ENCODE results near the gene NEK3.
"Not testable (repeated sequence)": the region's sequence is repeated elsewhere in the genome, so short reads cannot be mapped to it uniquely, and the experiment has no call there.

NEK3 gene, protein sequence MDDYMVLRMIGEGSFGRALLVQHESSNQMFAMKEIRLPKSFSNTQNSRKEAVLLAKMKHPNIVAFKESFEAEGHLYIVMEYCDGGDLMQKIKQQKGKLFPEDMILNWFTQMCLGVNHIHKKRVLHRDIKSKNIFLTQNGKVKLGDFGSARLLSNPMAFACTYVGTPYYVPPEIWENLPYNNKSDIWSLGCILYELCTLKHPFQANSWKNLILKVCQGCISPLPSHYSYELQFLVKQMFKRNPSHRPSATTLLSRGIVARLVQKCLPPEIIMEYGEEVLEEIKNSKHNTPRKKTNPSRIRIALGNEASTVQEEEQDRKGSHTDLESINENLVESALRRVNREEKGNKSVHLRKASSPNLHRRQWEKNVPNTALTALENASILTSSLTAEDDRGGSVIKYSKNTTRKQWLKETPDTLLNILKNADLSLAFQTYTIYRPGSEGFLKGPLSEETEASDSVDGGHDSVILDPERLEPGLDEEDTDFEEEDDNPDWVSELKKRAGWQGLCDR

DNA sequence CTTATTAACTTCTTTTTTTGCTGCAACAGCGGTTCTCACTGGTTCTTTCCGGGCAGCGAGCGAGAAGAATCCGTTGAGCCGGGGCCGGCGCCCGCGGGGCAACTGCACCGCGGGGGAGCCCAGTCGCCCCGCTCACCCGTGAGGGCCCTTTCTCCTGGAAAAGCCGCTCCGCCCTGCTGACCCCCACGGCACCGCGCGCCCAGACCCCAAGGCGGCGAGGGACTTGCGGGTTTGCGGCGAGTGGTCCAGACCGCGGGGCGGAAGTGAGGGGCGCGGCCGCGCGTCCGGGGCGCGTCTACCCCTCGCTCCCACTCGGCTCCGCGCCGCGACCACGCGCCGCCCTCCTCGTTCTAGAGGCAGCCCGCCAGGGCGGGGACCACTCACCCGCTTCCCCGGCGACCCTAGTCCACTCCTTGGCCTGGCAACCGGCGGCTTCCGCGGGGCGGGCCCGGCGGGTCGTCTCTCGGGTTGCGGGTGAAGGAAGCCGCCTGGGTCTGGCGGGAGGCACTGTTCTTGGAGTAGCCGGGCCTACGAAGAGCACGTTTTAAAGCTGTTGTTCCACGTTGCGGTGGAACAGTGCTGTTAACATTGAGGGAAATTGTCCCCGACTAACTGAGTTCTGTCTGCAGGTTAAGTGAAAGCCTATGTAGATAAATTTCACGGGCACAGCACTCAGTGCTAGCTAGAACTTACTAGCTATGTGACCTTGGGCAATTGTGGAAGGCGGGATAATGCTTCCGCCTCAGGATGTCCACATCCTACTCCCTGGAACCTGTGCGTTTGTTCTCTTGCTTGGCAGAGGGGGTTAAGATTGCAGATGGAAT lies at the start of gene NEK3:
Gene NEK3 (minus strand): TSS at position 439 of the 824 bp plus-strand sequence. CDS start 3,406 bp downstream, outside the sequence.
- DNase-seq (ENCODE audit: low spot score) = peak; percentile 56

DNA sequence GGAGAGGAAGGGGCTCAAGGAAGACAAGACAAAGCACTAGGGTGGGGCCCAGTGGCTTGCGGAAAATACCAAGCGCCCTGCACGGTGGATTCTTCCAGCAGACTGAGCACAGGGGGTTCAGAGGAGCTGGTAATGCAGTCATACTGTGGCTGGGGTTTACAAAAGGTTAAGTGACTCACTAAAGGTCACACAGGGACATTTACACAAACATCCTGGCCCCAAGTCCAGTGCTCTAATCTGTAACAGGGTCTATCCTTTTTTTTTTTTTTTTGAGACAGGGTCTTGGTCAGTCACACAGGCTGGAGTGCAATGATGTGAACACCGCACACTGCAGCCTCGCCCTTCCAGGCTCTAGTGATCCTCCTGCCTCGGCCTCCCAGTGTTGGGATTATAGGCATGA lies 49.0 kb upstream of the NEK3 start:
- not testable (repeated sequence) for DNase-seq (ENCODE audit: low spot score)

DNA sequence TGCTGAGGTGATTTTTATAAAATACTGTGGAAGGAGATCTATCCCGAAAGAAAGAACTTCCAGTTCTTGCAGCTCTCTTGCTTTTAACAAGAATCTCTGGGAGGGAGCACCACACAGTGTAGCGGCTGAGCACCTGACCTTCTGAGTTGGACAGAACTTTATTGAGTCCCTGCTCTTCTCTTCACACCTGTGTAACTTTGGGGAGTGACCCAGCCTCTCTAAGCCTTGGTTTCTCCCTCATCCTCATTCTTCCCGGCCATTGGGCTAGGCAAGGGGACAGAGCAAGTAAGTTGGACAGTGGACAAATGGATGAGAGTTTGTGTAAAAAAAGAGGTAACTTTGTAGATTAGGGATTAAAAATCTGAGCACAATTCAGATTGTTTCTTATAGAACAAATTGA lies 48.5 kb upstream of the NEK3 start:
- not testable (repeated sequence) for DNase-seq (ENCODE audit: low spot score)

DNA sequence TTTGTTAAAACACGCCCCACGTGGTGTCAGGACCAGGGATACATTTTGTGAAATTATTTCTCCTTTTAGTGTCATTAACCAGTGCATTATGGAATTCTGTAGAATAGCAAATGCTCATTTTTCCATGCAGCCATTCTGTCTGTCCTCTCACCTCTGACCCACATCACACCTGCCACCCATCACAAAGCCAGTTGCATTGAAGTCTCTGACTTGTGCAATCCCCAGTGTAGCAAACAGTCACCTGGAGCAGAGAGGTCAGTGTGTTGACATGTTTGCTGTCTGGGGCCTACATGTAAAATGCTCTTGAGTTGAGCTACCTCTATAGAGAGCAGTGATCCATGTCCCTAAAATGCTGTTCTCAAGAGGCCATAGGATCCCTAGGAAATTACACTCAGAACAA lies 47.9 kb upstream of the NEK3 start:
- not testable (repeated sequence) for DNase-seq (ENCODE audit: low spot score)

DNA sequence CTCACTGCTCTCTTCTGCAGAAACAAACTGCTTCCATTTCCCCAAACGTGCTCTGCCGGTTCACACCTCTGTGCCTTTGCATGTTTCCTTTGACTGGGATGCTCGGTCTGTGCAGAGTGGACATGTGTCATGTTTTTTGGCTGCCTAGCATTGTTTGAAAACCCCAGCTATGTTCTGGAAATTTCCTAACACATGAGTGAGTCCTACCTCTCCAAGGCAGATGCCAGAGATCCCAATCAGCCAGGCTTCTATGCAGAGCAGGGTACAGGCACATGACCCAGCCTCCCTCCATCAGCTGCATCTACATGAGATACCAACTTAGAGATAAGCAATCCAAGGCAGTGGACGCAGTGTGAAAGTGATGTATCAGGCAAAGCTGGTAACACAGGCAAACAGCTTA lies 45.1 kb upstream of the NEK3 start:
- not testable (repeated sequence) for DNase-seq (ENCODE audit: low spot score)

DNA sequence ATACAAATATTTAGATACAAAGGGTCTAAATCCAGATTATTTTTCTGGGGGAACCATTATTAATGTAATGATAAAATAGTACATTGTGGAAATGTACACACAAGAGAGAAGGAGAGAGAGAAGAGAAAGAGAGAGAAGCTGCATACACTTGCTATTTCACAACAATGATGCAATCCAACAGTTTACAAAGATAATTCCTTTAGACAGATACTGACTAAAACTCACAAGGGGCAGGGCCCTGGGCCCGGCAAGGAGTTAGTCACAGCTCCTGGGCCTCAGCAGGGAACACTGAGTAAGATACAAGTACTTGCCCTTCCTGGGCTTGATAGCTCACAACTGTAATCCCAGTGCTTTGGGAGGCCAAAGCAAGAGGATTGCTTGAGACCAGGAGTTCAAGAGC lies 44.5 kb upstream of the NEK3 start:
- not testable (repeated sequence) for DNase-seq (ENCODE audit: low spot score)

DNA sequence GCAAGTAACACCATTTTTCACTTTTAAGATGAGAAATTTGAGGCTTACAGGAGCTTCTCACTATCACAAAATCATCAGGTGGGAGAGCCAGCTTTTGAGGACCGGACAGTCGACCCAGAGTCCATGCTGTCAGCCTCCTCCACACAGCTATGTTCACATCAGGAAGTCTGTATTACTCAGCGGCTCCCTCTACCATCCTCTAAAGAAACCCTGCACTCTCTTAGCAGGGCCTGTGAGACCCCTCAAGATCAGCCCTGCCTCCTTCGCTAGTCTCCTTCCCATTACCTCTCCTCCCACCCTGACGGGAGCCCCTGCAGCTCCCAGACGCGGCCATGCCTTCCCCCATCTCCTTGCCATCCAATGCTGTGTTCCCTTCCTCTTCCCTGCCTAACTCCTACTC lies 43.1 kb upstream of the NEK3 start:
- DNase-seq (ENCODE audit: low spot score) = not testable (repeated sequence)

DNA sequence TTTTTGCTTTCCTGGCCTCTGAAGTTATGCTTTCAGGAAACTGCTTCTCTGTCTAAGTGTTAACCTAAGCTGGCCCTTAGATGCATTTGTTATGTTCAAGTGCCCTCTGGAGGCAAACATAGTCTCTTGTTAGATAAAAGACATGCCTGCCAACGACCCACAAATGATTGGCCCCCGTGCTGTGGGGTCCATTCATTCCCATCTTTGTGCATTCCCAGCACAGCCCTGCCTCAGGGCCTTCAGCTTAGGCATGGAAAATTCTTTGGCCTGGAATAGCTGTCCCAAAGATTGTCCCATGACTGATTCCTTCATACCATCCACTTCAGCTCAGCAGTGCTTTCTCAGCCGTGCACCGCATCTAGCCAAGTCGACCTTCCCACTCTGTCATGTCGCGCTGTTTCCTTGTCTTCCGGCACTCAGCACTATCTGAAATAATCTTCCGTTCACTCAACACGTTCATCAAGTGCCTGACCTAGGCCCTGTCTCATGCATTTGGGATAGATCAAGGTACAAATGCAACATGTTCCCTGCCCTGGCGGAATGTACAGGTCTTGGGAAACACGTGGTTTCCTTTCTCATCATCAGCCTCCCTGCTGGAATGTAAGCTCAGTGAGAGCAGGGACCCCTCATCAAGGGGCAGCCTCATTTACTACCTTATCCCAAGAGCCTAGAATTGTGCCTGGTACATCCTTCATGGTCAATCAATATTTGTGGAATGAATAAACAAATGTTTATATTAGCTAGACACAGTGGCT lies 42.2 kb upstream of the NEK3 start:
- peak; percentile 89 for DNase-seq (ENCODE audit: low spot score)

DNA sequence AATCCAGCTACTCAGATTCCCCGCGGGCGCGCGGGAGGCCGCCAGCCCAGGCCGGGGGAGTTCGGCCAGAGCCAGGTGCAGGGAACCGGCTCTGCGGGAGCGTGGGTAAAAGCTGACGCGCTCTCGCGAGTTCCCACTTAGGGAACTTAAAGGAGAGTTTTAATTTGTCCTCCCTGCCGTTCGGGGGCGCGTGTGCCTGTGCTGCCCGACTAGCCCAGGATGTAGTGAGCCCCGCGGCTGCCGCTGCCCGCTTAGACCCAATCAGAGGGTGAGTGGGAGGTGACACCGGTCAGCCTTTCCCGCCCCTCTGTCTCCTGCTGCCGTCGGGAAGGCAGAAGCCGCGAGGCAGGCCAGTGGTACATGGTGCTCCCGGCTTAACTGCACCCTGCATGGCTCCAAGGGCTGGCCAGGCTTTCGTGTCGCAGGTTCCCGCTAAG lies 36.0 kb upstream of the NEK3 start:
- DNase-seq (ENCODE audit: low spot score) = peak; percentile 47

DNA sequence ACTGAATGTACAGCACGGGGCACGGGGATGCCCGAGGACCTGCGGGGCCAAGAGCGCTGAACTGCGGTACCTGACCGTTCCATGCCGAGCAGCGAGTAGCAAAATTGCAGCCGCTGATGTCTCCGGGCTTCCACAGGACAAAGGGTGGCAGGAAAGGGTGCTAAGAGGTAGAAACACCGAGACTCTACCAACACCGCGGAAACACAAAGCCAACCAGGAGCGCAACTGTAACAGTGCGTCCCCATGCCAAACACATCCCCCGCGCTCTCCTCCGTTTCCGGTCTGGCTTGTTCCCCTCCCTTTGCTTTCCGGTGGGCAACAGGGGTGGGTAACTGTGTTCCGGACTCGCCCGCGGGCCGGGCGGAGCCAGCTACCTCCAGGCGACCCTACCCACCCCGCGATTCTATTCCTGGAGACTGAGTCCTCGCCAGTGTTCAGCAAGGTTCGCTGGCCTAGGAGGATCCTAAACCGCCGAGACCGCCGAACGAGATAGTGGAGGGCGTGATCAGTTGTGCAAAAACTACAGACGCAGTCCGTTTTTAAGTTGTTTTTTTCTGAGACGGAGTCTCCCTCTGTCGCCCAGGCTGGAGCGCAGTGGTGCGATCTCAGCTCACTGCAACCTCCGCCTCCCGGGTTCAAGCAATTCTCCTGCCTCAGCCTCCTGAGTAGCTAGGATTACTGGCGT lies 34.9 kb upstream of the NEK3 start:
- peak; percentile 83 for DNase-seq (ENCODE audit: low spot score)

DNA sequence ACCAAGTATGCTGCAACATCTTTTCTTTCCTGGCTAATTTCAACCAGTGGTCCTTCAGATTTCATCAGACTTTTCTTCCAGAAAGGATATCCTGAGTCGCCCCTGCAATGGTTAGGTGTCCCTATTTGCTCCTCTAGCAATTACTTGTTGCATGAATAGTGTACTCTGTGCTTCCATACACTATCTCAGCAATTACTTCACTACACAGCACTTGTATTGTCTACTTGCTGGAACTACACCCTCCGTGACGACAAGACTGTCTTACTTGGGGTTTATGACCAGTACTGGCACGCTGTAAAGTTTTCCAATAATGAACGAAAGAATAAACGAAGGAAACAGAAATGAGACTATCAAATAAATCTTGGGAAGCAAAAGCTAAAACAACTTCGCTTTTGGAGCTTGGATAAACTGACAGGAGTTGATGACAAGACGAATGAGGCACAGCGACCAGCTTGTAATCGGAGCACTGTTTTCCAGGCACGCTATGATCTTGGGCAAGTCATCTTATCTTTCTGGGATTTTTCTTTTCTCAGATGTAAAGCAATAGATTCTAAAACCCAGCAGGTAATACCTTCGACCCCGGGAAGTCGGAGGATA lies 34.3 kb upstream of the NEK3 start:
- DNase-seq (ENCODE audit: low spot score) = peak; percentile 69

DNA sequence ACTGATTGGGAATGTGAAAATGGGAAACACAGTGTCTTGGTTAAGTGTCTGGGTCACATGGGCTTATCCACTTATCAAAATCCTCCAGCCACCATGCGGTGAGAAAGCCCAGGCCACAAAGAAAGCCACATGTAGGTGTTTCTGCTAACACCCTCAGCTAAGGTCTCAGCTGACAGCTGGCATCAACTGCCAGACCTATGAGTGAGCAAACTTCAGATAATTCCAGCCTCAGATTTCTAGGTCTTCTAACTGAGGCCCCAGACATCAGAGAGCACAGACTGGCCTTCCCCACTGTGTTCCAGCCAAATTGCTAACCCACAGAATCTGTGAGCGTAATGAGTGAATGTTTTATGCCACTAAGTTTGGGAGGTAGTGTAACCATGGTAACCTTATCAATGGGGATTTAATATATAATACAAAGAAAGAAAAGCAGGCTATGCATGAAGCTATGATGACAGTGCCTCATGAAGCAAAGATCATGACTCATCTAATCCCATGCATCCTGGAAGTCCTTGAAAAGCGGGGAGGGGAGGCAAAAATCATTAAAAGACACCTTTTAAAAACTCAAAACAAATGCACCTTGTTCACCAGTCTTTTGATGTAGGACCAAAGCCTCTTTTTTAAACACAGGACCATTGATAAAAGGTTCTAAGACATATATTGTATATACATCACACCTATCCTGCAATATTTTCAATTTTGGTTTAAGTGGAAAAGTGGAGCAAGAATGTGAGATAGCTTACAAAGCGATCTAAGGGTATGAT lies 28.2 kb upstream of the NEK3 start:
- not testable (repeated sequence) for DNase-seq (ENCODE audit: low spot score)

DNA sequence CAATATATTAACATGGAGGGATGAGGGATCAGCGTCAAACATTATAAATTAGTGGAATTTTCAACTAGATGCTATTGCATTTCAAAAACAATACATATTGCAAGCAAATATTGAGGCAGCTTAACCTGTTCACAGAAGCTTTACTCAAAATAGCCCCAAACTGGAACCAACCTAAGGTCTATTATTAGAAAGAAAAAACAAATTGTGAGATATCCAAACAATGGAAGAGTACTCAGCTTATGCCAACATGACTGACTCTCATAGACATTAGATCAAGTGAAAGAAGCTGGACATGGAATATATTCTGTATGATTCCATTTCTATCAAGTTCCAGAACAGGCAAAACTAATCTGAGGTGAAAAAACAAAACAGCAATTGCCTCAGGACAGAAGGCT lies 27.6 kb upstream of the NEK3 start:
- peak; percentile 61 for DNase-seq (ENCODE audit: low spot score)

DNA sequence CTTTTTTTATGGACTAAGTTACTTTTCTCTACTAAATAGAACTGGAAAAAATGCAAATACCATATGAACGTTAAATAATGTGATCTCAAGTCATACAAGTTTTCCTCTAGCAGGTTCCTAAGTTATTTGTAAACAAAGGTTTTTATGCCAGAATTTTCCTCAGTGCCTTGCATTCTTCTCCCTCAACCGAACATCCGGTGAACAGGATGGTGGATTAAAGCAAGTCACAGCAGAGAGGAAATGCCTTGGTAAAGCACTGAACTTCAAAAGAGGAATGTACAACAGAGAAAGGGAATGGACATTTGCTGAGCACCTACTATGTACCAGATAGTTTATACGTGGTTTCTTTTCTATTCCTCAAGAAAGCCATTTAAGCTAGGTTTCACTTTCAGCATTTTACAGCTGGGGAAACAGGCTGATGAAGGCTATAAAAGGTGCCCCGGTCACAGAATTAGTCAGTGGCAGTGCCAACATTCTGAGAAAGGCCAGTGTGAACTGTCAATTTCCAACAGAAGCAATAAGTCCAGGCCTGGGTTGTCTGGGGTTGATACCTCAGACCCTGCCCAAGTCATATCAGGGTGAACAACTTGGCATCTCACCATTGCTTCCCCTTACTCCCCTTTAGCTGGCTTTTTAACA lies 22.0 kb upstream of the NEK3 start:
- not testable (repeated sequence) for DNase-seq (ENCODE audit: low spot score)

DNA sequence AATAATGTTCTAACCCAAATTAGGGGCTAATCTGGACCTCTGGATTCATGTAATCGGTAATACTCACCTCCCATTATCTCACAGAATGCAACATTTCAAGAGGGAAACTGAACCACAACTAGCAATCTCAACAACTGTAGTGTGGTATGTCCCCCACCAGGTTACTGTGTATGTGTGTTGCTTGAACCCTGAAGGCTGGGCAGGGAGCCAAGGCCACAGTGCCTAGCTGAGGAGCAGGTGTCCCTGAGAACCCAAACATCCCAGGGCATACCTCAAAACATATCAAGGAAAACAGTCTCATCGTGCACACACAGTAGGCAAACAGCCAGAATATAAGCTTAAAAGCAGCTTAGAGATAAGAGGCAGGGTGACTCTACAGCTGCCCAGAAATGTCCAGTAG lies 20.5 kb upstream of the NEK3 start:
- DNase-seq (ENCODE audit: low spot score) = no peak

DNA sequence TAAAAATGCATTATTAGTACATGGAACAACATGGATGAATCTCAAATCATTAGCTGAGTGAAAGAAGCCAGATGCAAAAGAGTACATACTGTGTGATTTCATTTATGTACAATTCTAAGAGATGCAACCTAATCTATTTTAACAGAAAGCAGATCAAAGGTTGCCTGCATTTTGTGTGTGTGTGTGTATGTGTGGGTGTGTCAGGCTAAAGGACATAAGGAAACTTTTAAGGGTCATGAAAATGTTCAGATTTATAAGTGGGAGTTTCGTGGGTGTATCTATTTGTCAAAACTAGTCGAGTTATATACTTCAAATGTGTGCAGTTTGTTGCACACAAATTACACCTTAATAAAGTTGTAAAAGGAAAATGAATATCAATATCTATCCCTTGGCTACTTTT lies 17.9 kb upstream of the NEK3 start:
- no peak for DNase-seq (ENCODE audit: low spot score)

DNA sequence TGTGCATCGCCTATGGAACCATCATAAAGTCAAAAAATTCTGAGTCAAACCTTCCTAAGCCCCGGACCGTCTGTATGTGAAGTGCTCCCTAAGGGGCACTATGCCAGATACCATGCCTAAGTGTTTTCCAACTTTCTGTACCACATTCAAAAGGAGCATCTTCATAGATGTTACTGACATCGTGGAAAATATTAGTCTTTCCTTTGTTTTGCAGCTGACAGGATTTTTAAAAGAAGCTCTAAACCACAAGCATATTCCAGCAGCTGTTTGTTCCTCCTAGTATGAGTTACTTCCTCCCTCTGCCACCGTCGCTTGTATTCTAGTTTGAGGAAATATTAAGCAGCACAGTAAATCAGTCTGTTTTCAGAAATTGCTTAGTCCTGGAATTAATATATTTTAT lies 14.6 kb upstream of the NEK3 start:
- DNase-seq (ENCODE audit: low spot score) = peak; percentile 73

DNA sequence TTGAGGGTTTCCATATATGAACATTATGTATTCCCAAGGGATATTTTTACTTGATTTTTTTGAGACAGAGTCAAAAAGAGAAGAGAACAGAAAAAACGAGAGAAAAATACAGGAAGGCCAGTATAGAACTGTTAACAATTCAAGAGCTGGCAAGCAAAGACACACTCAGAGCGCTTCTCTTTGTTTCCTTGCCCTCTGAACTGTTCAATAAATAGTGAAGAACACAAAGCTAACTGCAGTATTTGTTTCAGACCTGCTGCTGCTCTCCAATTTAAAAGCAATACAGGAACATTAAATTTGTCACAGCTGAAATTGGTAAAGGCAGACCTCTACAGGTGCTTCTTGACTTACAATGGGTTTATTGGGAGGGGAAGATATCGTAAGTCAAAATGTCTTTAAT lies 14.0 kb upstream of the NEK3 start:
- DNase-seq (ENCODE audit: low spot score) = peak; percentile 49

DNA sequence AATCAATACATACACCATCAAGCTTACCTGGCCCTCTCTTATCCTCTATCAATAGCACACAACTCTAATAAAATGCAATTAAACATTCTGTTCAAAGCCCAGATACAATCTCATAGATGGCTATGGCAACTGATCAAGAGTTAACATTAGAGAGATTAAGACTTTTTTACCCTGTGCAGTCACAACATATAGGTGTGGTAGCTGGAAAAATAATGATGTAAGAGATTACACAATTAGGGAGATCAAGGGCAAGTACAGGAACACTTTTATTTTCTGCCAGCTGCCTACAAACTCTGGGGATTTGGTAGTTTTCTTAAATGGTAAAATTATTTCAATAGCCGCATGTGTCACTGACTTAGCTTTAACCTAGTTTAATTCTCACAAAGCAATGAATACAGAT lies 12.3 kb upstream of the NEK3 start:
- DNase-seq (ENCODE audit: low spot score) = peak; percentile 37

Data from pons (tissue), 1 donor.